Thyroid gland (tissue), 4 donors: ENCODE results near the gene SCRN2. TPM values are rescaled to one million over a fixed set of nuclear protein-coding genes. Genes with fewer than 3 reads are reported as not detected.

Experiments used
- DNase-seq, 2 donors: peaks; one replicate each; pipeline ENCODE4 v3.0.0-alpha.2; 2019
- H3K27ac ChIP-seq, 3 donors: fragments of 200-600 bp; sonication (generic); 1 replicate in 2 of 3; 2 replicates in 1 of 3; pipeline ENCODE4 v1.5.1; 2016 to 2019; ENCODE audit warnings: mild to moderate bottlenecking in 1 of 3, moderate library complexity in 1 of 3
- H3K27me3 ChIP-seq: fragments of 200-600 bp; sonication (generic); one replicate; pipeline ENCODE4 v1.5.1; 2019
- H3K36me3 ChIP-seq, 2 donors: fragments of 200-600 bp; sonication (generic); one replicate each; pipeline ENCODE4 v1.5.1; 2016 to 2019
- H3K4me1 ChIP-seq, 2 donors: fragments of 200-600 bp; sonication (generic); one replicate each; pipeline ENCODE4 v1.5.1; 2017 to 2019
- H3K4me3 ChIP-seq, 3 donors: fragments of 200-600 bp; sonication (generic); replicated peaks in 1 of 3; 1 replicate in 2 of 3; 2 replicates in 1 of 3; pipeline ENCODE4 v1.5.1; 2016; ENCODE audit warnings: mild to moderate bottlenecking in 1 of 3
- H3K9me3 ChIP-seq: fragments of 200-600 bp; sonication (generic); one replicate; pipeline ENCODE4 v1.5.1; 2017
- POLR2A ChIP-seq, 2 donors: fragments of 450-650 bp; IDR thresholded peaks; one replicate each; pipeline ENCODE4 v1.6.1; 2017; ENCODE audit warnings: antibody characterized with exemption in 2 of 2, mild to moderate bottlenecking in 2 of 2, moderate library complexity in 1 of 2
- WGBS, 2 donors: methylation state at CpG; one replicate each; pipeline ENCODE4 v1.1.5; 2017; 5-methylcytosine and 5-hydroxymethylcytosine counted together
- intact Hi-C: fragments of 100-400 bp; cut with DNase I; formaldehyde crosslinking; loops from one replicate; pipeline ENCODE4 v1.15.1; 2023
- total RNA-seq, 4 donors: library from RNA; depleted of rRNA; stranded (reverse); fragments of >200 nt; gene quantifications; one replicate each; pipeline ENCODE4 v1.2.3, GENCODE V29; 2016
- TF ChIP-seq, protein P1 (sequence below), 6 experiments: fragments of 200-600 bp in 3 of 6; fragments of 450-650 bp in 3 of 6; sonication (generic) in 3 of 6; IDR thresholded peaks; one replicate each; pipeline ENCODE4 v1.5.1; 2016 to 2019; ENCODE audit warnings: antibody characterized with exemption in 6 of 6, mild to moderate bottlenecking in 2 of 6, inconsistent platforms in 1 of 6, moderate library complexity in 1 of 6

Gene SCRN2
- total RNA-seq, 4 donors from 2014 or later = 37.0 to 71.5 (median 49.1) TPM

DNA sequence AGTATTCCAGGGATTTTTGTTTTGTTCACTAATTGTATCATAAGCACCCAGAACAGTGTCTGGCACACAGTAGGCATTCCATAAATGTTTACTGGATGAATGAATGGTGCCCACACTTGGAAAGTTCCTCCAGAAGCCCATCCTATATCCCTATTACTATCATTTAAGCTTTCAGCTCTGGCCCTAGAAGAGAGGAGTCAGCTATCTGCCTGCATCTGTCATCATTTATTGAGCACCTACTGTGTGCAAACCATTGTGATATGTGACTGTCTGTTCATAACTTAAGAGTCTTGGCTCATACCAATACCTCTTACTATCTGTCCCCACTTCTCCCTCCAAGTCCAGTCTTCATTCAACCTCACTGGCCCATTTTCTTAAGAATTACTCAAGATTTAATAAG, 30.0 kb upstream of the SCRN2 start:
- DNase-seq = no peak
- TF ChIP-seq, protein P1, sequence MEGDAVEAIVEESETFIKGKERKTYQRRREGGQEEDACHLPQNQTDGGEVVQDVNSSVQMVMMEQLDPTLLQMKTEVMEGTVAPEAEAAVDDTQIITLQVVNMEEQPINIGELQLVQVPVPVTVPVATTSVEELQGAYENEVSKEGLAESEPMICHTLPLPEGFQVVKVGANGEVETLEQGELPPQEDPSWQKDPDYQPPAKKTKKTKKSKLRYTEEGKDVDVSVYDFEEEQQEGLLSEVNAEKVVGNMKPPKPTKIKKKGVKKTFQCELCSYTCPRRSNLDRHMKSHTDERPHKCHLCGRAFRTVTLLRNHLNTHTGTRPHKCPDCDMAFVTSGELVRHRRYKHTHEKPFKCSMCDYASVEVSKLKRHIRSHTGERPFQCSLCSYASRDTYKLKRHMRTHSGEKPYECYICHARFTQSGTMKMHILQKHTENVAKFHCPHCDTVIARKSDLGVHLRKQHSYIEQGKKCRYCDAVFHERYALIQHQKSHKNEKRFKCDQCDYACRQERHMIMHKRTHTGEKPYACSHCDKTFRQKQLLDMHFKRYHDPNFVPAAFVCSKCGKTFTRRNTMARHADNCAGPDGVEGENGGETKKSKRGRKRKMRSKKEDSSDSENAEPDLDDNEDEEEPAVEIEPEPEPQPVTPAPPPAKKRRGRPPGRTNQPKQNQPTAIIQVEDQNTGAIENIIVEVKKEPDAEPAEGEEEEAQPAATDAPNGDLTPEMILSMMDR (IDR thresholded peaks at IDR 0.05) = no peak
- no peak for TF ChIP-seq POLR2A (IDR thresholded peaks at IDR 0.05)

GRCh38 chr17:47870056-47870455, 29.0 kb upstream of the SCRN2 start:
- DNase-seq = no peak
- no peaks in the 10 kb centered on the region for H3K36me3 ChIP-seq
- H3K27ac ChIP-seq = no peak overlapping the region
- no peaks in the 10 kb centered on the region for H3K9me3 ChIP-seq
- TF ChIP-seq, protein P1 (IDR thresholded peaks at IDR 0.05) = no peak
- no peak for TF ChIP-seq POLR2A (IDR thresholded peaks at IDR 0.05)
- H3K4me1 ChIP-seq = no peaks in the 10 kb centered on the region
- no peaks in the 10 kb centered on the region for H3K27me3 ChIP-seq
- intact Hi-C loops = no loop called here
- H3K4me3 ChIP-seq = no peak overlapping the region
- WGBS, 2 donors = 41 to 45% methylated on average over 1 of the region's 1 CpG

More for the DNA sequence above, 30.0 kb upstream of the SCRN2 start:
- Histone ChIP-seq H3K36me3 (no peaks in the 10 kb centered on the region), H3K27me3 (no peaks in the 10 kb centered on the region), H3K9me3 (no peaks in the 10 kb centered on the region), H3K4me3 (no peak overlapping the region), H3K27ac (no peak overlapping the region), H3K4me1 (no peaks in the 10 kb centered on the region)
- intact Hi-C loops = no loop called here

- Histone ChIP-seq H3K27ac (no peak overlapping the region), H3K4me3 (no peak overlapping the region), H3K4me1 (no peaks in the 10 kb centered on the region), H3K27me3 (no peaks in the 10 kb centered on the region), H3K36me3 (no peaks in the 10 kb centered on the region), H3K9me3 (no peaks in the 10 kb centered on the region)
- intact Hi-C loops = no loop called here
- no peak for DNase-seq
- WGBS, 2 donors = 46 to 67% methylated on average over 2 of the region's 2 CpGs
- no peak for TF ChIP-seq POLR2A (IDR thresholded peaks at IDR 0.05)
- TF ChIP-seq, protein P1 (IDR thresholded peaks at IDR 0.05) = no peak
These were observed 28.0 kb upstream of the SCRN2 start for GRCh38 chr17:47869114-47869513.

- no peak for DNase-seq
- 77 to 79% methylated on average over 11 of the region's 11 CpGs for WGBS, 2 donors
- no peak for TF ChIP-seq POLR2A (IDR thresholded peaks at IDR 0.05)
- TF ChIP-seq, protein P1 (IDR thresholded peaks at IDR 0.05) = no peak
- Histone ChIP-seq H3K27me3 (no peaks in the 10 kb centered on the region), H3K4me1 (no peaks in the 10 kb centered on the region), H3K36me3 (no peaks in the 10 kb centered on the region), H3K27ac (no peak overlapping the region), H3K9me3 (no peaks in the 10 kb centered on the region), H3K4me3 (no peak overlapping the region)
- intact Hi-C loops = no loop called here
These were observed 26.9 kb upstream of the SCRN2 start for GRCh38 chr17:47867813-47868533.

GRCh38 chr17:47866941-47867340, 25.9 kb upstream of the SCRN2 start:
- Histone ChIP-seq H3K4me1 (no peaks in the 10 kb centered on the region), H3K36me3 (no peaks in the 10 kb centered on the region), H3K27ac (no peak overlapping the region), H3K27me3 (no peaks in the 10 kb centered on the region), H3K9me3 (no peaks in the 10 kb centered on the region), H3K4me3 (no peak overlapping the region)
- 57 to 68% methylated on average over 20 of the region's 20 CpGs for WGBS, 2 donors
- TF ChIP-seq, protein P1 (IDR thresholded peaks at IDR 0.05) = no peak
- TF ChIP-seq POLR2A (IDR thresholded peaks at IDR 0.05) = no peak
- no peak for DNase-seq
- intact Hi-C loops = no loop called here
